Left hindlimb (tissue), 1 donor: ENCODE results near the gene MPZL1.
"Not testable (repeated sequence)": the region's sequence is repeated elsewhere in the genome, so short reads cannot be mapped to it uniquely, and the experiment has no call there.

Experiments used
- DNase-seq: peaks from one replicate; pipeline ENCODE4 v3.0.0-alpha.2; 2018

MPZL1 gene

GRCh38 chr1:167719715-167720421 is 1.9 kb upstream of the MPZL1 start:
- not testable (repeated sequence) for DNase-seq

- peak; percentile 51 for DNase-seq
Measured at GRCh38 chr1:167720965-167721616, 691 bp upstream of the MPZL1 start.

- DNase-seq = no peak
Measured at GRCh38 chr1:167722152-167722869, 529 bp downstream of the MPZL1 start.

GRCh38 chr1:167722870-167723251 is 1.1 kb downstream of the MPZL1 start:
- DNase-seq = no peak

GRCh38 chr1:167723707-167724323 is 2.0 kb downstream of the MPZL1 start:
- no peak for DNase-seq

GRCh38 chr1:167726008-167726407 is 4.2 kb downstream of the MPZL1 start:
- no peak for DNase-seq

GRCh38 chr1:167728818-167729410 is 7.1 kb downstream of the MPZL1 start:
- DNase-seq = no peak

- no peak for DNase-seq
Measured at GRCh38 chr1:167734227-167734626, 12.4 kb downstream of the MPZL1 start.

- no peak for DNase-seq
Measured at GRCh38 chr1:167734841-167735240, 13.1 kb downstream of the MPZL1 start.

- no peak for DNase-seq
Measured at GRCh38 chr1:167737169-167737568, 15.4 kb downstream of the MPZL1 start.

- DNase-seq = no peak
Measured at GRCh38 chr1:167738158-167738557, 16.4 kb downstream of the MPZL1 start.

GRCh38 chr1:167739752-167740151 is 18.0 kb downstream of the MPZL1 start:
- DNase-seq = no peak

GRCh38 chr1:167741103-167741502 is 19.3 kb downstream of the MPZL1 start:
- DNase-seq = not testable (repeated sequence)

GRCh38 chr1:167742392-167743057 is 20.7 kb downstream of the MPZL1 start:
- DNase-seq = not testable (repeated sequence)

GRCh38 chr1:167744901-167745300 is 23.1 kb downstream of the MPZL1 start:
- no peak for DNase-seq

- DNase-seq = no peak
Measured at GRCh38 chr1:167746013-167746672, 24.4 kb downstream of the MPZL1 start.

- DNase-seq = no peak
Measured at GRCh38 chr1:167746988-167747655, 25.3 kb downstream of the MPZL1 start.

GRCh38 chr1:167747988-167748387 is 26.2 kb downstream of the MPZL1 start:
- no peak for DNase-seq

- no peak for DNase-seq
Measured at GRCh38 chr1:167748906-167749305, 27.1 kb downstream of the MPZL1 start.

- no peak for DNase-seq
Measured at GRCh38 chr1:167749741-167750140, 28.0 kb downstream of the MPZL1 start.

- no peak for DNase-seq
Measured at GRCh38 chr1:167750641-167751040, 28.9 kb downstream of the MPZL1 start.
